ENCODE data around the gene GOLPH3L. TPM values are rescaled to one million over a fixed set of nuclear protein-coding genes. Genes with fewer than 3 reads are reported as not detected.

GOLPH3L gene
- total and polyA plus RNA-seq, 2 experiments from 2014 or later: 23.5 to 29.6 TPM

GRCh38 chr1:150678988-150679387 lies 18.0 kb downstream of the GOLPH3L start:
- Histone ChIP-seq H3K27me3 (ENCODE audit: insufficient read depth) (no peaks in the 10 kb centered on the region), H3F3A (replicated peaks; ENCODE audit: low read depth) (0 out of 2 replicates have a peak, but pooled peaks cover 1% of the 10 kb centered on the region), H3K79me2 (replicated peaks; ENCODE audit: insufficient read depth) (peaks cover 12% of the 10 kb centered on the region), H3K4me3 (no peak overlapping the region), H4K20me1 (replicated peaks; ENCODE audit: insufficient read depth) (no peaks in the 10 kb centered on the region), H3K36me3 (ENCODE audit: insufficient read depth) (no peaks in the 10 kb centered on the region), H2AFZ (no peak overlapping the region), H3K9me2 (ENCODE audit: insufficient read depth) (no peaks in the 10 kb centered on the region), H3K27ac (ENCODE audit: low read depth) (no peak overlapping the region), H3K4me1 (ENCODE audit: insufficient read depth) (peaks cover 4% of the 10 kb centered on the region; the same call in 1 of the 2 replicates), H3K4me2 (no peak overlapping the region)
- no peak overlapping the region for H3K4me3 Mint-ChIP-seq
- H3K4me1 Mint-ChIP-seq: peaks cover 5% of the 10 kb centered on the region; the same call in 2 of the 3 replicates
- ATAC-seq: no peak
- TF ChIP-seq POLR2AphosphoS5 (IDR thresholded peaks at IDR 0.05; ENCODE audit: low read depth): no peak
- TF ChIP-seq EZH2phosphoT487 (IDR thresholded peaks at IDR 0.05; ENCODE audit: unreplicated experiment): no peak
- no peak for TF ChIP-seq CTCF (conservative IDR thresholded peaks at IDR 0.05; ENCODE audit: low read depth in 2 of 2)
- no peak for TF ChIP-seq REST (IDR thresholded peaks at IDR 0.05; ENCODE audit: unreplicated experiment)
- TF ChIP-seq CREB1 (CRISPR knock-in tag; IDR thresholded peaks at IDR 0.05; ENCODE audit: low read depth): no peak
- TF ChIP-seq ETS1 (IDR thresholded peaks at IDR 0.05): no peak
- no peak for TF ChIP-seq NANOG (IDR thresholded peaks at IDR 0.05; ENCODE audit: borderline replicate concordance)
- no peak for TF ChIP-seq ZNF462 (CRISPR knock-in tag; IDR thresholded peaks at IDR 0.05)
- TF ChIP-seq EZH2 (IDR thresholded peaks at IDR 0.05; ENCODE audit: low read depth, unreplicated experiment): no peak
- TF ChIP-seq STAT1 (IDR thresholded peaks at IDR 0.05; ENCODE audit: unreplicated experiment): no peak
- no peak for TF ChIP-seq ZNF331 (CRISPR knock-in tag; IDR thresholded peaks at IDR 0.05; ENCODE audit: low read depth)
- TF ChIP-seq ZNF114 (CRISPR knock-in tag; IDR thresholded peaks at IDR 0.05): no peak
- TF ChIP-seq JUNB (IDR thresholded peaks at IDR 0.05; ENCODE audit: unreplicated experiment): no peak
- DNase-seq (ENCODE audit: low spot score): no peak
- H3K36me3 Mint-ChIP-seq (ENCODE audit: low read depth): peaks cover 16% of the 10 kb centered on the region; the same call in 2 of the 3 replicates
- no peaks in the 10 kb centered on the region for H3K9me3 Mint-ChIP-seq
- H3K27me3 Mint-ChIP-seq (ENCODE audit: insufficient read depth, low read depth, poor library complexity): no peaks in the 10 kb centered on the region
- no peak overlapping the region for H3K27ac Mint-ChIP-seq

All from GM23338 (cell line).